Neural cell (in vitro differentiated cells): Measurements from ENCODE around the gene CAPN2. TPM values are rescaled to one million over a fixed set of nuclear protein-coding genes. Genes with fewer than 3 reads are reported as not detected.

Experiments used
- H2AFZ ChIP-seq: fragments of 200-600, 300-800 bp; sonication (generic), shearing (Covaris generic); 2 replicates; pipeline ENCODE4 v1.6.0; 2014; ENCODE audit warnings: low read depth, mild to moderate bottlenecking, antibody characterized with exemption, low read length, moderate library complexity
- H3F3A ChIP-seq: fragments of 200-600 bp; shearing (Covaris generic); 2 replicates; pipeline ENCODE4 v1.6.1; 2016; ENCODE audit warnings: mild to moderate bottlenecking, moderate library complexity, mixed read lengths, antibody characterized with exemption, low read length; ENCODE audit not compliant: insufficient read depth, poor library complexity, severe bottlenecking
- H3K27ac ChIP-seq: fragments of 200-600, 300-800 bp; sonication (generic), shearing (Covaris generic); 2 replicates; pipeline ENCODE4 v1.5.1; 2014; ENCODE audit warnings: mild to moderate bottlenecking, low read length, moderate library complexity
- H3K27me3 ChIP-seq: fragments of 300-800, 200-600 bp; sonication (generic), shearing (Covaris generic); 2 replicates; pipeline ENCODE4 v1.6.0; 2014; ENCODE audit warnings: mild to moderate bottlenecking, low read depth, low read length, moderate library complexity; ENCODE audit not compliant: insufficient read depth
- H3K36me3 ChIP-seq: fragments of 300-800, 200-600 bp; sonication (generic), shearing (Covaris generic); 2 replicates; pipeline ENCODE4 v1.5.1; 2014; ENCODE audit warnings: mild to moderate bottlenecking, antibody characterized with exemption, low read length, moderate library complexity; ENCODE audit not compliant: insufficient read depth
- H3K4me2 ChIP-seq: fragments of 300-800, 200-600 bp; sonication (generic), shearing (Covaris generic); 2 replicates; pipeline ENCODE4 v1.6.0; 2014; ENCODE audit warnings: mild to moderate bottlenecking, low read length
- H3K4me3 ChIP-seq: fragments of 300-800, 200-600 bp; sonication (generic), shearing (Covaris generic); 2 replicates; pipeline ENCODE4 v1.5.1; 2014; ENCODE audit warnings: mild to moderate bottlenecking, low read length, moderate library complexity
- H3K79me2 ChIP-seq: fragments of 200-600 bp; shearing (Covaris generic); replicated peaks from 2 replicates; pipeline ENCODE4 v1.6.0; 2014; ENCODE audit warnings: mild to moderate bottlenecking, low read length, moderate library complexity; ENCODE audit not compliant: insufficient read depth
- H3K9ac ChIP-seq: fragments of 300-800, 200-600 bp; sonication (generic), shearing (Covaris generic); 2 replicates; pipeline ENCODE4 v1.6.1; 2016; ENCODE audit warnings: mild to moderate bottlenecking, low read length, mixed read lengths
- H3K9me2 ChIP-seq: fragments of 200-600 bp; shearing (Covaris generic); 2 replicates; pipeline ENCODE4 v1.6.1; 2016; ENCODE audit warnings: mild to moderate bottlenecking, low read length, mixed read lengths; ENCODE audit not compliant: insufficient read depth
- H3K9me3 ChIP-seq: fragments of 200-600, 300-800 bp; sonication (generic), shearing (Covaris generic); 2 replicates; pipeline ENCODE4 v1.6.1; 2016; ENCODE audit warnings: mild to moderate bottlenecking, mixed run types, low read length, moderate library complexity, mixed read lengths
- H4K20me1 ChIP-seq: fragments of 200-600 bp; shearing (Covaris generic); 2 replicates; pipeline ENCODE4 v1.6.1; 2016; ENCODE audit warnings: mild to moderate bottlenecking, mixed run types; ENCODE audit not compliant: insufficient read depth
- EP300 ChIP-seq: fragments of 450-650 bp; conservative IDR thresholded peaks from 2 replicates; pipeline ENCODE4 v1.6.1; 2014; ENCODE audit warnings: antibody characterized with exemption, mild to moderate bottlenecking, moderate library complexity; ENCODE audit not compliant: poor library complexity, severe bottlenecking
- EZH2 ChIP-seq: fragments of 200-600, 300-800 bp; shearing (Covaris generic), sonication (generic); IDR thresholded peaks from 2 replicates; pipeline ENCODE4 v1.6.1; 2014; ENCODE audit warnings: antibody characterized with exemption, low read length, borderline replicate concordance, mild to moderate bottlenecking; ENCODE audit not compliant: insufficient read depth, poor library complexity, severe bottlenecking
- MXI1 ChIP-seq: fragments of 450-650 bp; conservative IDR thresholded peaks from 2 replicates; pipeline ENCODE4 v1.6.1; 2014; ENCODE audit warnings: antibody characterized with exemption, mild to moderate bottlenecking; ENCODE audit not compliant: poor library complexity, severe bottlenecking
- POLR2AphosphoS5 ChIP-seq: IDR thresholded peaks from 2 replicates; pipeline ENCODE4 v1.6.1; 2012
- RAD21 ChIP-seq: fragments of 450-650 bp; conservative IDR thresholded peaks from 2 replicates; pipeline ENCODE4 v1.6.1; 2014; ENCODE audit warnings: antibody characterized with exemption, mild to moderate bottlenecking, moderate library complexity
- REST ChIP-seq: IDR thresholded peaks from 2 replicates; pipeline ENCODE4 v1.6.1; 2012; ENCODE audit warnings: borderline replicate concordance
- SMC3 ChIP-seq: fragments of 450-650 bp; conservative IDR thresholded peaks from 2 replicates; pipeline ENCODE4 v1.6.1; 2014; ENCODE audit warnings: antibody characterized with exemption, mild to moderate bottlenecking, moderate library complexity; ENCODE audit not compliant: poor library complexity
- TAF1 ChIP-seq: IDR thresholded peaks from 2 replicates; pipeline ENCODE4 v1.6.1; 2012; ENCODE audit warnings: low read depth
- polyA plus RNA-seq: library from polyadenylated mRNA; depleted of rRNA; stranded (reverse); fragments of >200 nt; gene quantifications from 2 replicates; pipeline ENCODE4 v1.2.3, GENCODE V29; 2014
- TF ChIP-seq, protein P1 (sequence below): fragments of 450-650 bp; IDR thresholded peaks from 2 replicates; pipeline ENCODE4 v1.5.1; 2014; ENCODE audit warnings: antibody characterized with exemption, mild to moderate bottlenecking, moderate library complexity; ENCODE audit not compliant: poor library complexity, severe bottlenecking

Gene CAPN2
- polyA plus RNA-seq, 1 donor from 2014 or later, result 58.8 TPM

DNA sequence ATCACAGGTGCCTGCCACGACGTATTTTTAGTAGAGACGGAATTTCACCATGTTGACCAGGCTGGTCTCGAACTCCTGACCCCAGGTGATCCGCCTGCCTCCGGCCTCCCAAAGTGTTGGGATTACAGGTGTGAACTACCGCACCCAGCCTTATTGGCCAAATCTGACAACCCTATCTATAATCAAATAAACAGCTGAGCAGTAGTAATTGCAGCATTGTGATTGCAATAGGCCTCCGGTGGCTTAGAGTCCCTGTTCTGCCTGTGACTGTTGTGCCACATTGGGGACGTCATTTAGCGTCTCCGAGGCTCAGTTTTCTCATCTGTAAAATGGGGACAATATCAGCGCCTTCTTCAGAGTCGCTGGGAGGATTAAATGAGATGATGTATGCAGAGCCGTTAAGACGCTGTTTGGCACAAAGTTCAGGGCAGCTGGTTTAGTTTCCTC is 569 bp upstream of the CAPN2 start:
- no peak overlapping the region for H3K27ac ChIP-seq
- no peaks in the 10 kb centered on the region for H3F3A ChIP-seq
- peak overlapping the region; percentile 76 for H3K4me3 ChIP-seq
- TF ChIP-seq RAD21, result no peak
- no peak for TF ChIP-seq EP300
- TF ChIP-seq MXI1, result no peak
- no peak for TF ChIP-seq POLR2AphosphoS5
- no peak for TF ChIP-seq SMC3
- TF ChIP-seq REST, result no peak
- no peak for TF ChIP-seq TAF1
- no peak for TF ChIP-seq EZH2
- TF ChIP-seq, protein P1, sequence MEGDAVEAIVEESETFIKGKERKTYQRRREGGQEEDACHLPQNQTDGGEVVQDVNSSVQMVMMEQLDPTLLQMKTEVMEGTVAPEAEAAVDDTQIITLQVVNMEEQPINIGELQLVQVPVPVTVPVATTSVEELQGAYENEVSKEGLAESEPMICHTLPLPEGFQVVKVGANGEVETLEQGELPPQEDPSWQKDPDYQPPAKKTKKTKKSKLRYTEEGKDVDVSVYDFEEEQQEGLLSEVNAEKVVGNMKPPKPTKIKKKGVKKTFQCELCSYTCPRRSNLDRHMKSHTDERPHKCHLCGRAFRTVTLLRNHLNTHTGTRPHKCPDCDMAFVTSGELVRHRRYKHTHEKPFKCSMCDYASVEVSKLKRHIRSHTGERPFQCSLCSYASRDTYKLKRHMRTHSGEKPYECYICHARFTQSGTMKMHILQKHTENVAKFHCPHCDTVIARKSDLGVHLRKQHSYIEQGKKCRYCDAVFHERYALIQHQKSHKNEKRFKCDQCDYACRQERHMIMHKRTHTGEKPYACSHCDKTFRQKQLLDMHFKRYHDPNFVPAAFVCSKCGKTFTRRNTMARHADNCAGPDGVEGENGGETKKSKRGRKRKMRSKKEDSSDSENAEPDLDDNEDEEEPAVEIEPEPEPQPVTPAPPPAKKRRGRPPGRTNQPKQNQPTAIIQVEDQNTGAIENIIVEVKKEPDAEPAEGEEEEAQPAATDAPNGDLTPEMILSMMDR, result no peak
- no peaks in the 10 kb centered on the region for H4K20me1 ChIP-seq
- no peaks in the 10 kb centered on the region for H3K9me2 ChIP-seq
- no peak overlapping the region for H2AFZ ChIP-seq
- no peaks in the 10 kb centered on the region for H3K36me3 ChIP-seq
- no peaks in the 10 kb centered on the region for H3K27me3 ChIP-seq
- H3K4me2 ChIP-seq, result peak overlapping the region; percentile 33
- no peaks in the 10 kb centered on the region for H3K9me3 ChIP-seq
- peaks cover 9% of the 10 kb centered on the region for H3K79me2 ChIP-seq
- H3K9ac ChIP-seq, result peak overlapping the region; percentile 84

GRCh38 chr1:223712850-223713474 is 623 bp downstream of the CAPN2 start:
- H3K27ac ChIP-seq, result no peak overlapping the region
- no peaks in the 10 kb centered on the region for H3K27me3 ChIP-seq
- H3K4me2 ChIP-seq, result peak overlapping the region; percentile 82
- H3K9ac ChIP-seq, result peak overlapping the region; percentile 84
- peak overlapping the region; percentile 60 for H2AFZ ChIP-seq
- no peaks in the 10 kb centered on the region for H3K9me2 ChIP-seq
- TF ChIP-seq POLR2AphosphoS5 (peak; percentile 4), EP300 (no peak)
- H3F3A ChIP-seq, result no peaks in the 10 kb centered on the region
- peaks cover 9% of the 10 kb centered on the region for H3K79me2 ChIP-seq
- no peaks in the 10 kb centered on the region for H3K36me3 ChIP-seq
- H4K20me1 ChIP-seq, result no peaks in the 10 kb centered on the region
- H3K9me3 ChIP-seq, result no peaks in the 10 kb centered on the region
- H3K4me3 ChIP-seq, result peak overlapping the region; percentile 76
